MG63 (cell line): ENCODE measurements around the gene TOPORS. TPM values are rescaled to one million over a fixed set of nuclear protein-coding genes. Genes with fewer than 3 reads are reported as not detected.
A peak's percentile ranks its signal among the peaks of the same experiment; 100 is the strongest.
"Not testable (repeated sequence)": the region's sequence is repeated elsewhere in the genome, so short reads cannot be mapped to it uniquely, and the experiment has no call there.

Experiments
- DNase-seq: peaks from one replicate; pipeline ENCODE4 v3.0.0-alpha.2; 2020
- H3K27me3 ChIP-seq: fragments of 250-450 bp; sonication (Bioruptor Pico); 2 replicates; pipeline ENCODE4 v1.5.1; 2020; ENCODE audit warnings: mild to moderate bottlenecking, moderate library complexity
- H3K36me3 ChIP-seq: fragments of 250-450 bp; sonication (Bioruptor Pico); 2 replicates; pipeline ENCODE4 v1.5.1; 2020; ENCODE audit warnings: mild to moderate bottlenecking, moderate library complexity
- H3K4me3 ChIP-seq: fragments of 250-450 bp; sonication (Bioruptor Pico); 2 replicates; pipeline ENCODE4 v1.5.1; 2020; ENCODE audit warnings: mild to moderate bottlenecking, moderate library complexity
- H3K9me3 ChIP-seq: fragments of 250-450 bp; sonication (Bioruptor Pico); 2 replicates; pipeline ENCODE4 v1.5.1; 2020; ENCODE audit warnings: mild to moderate bottlenecking, moderate library complexity
- total RNA-seq: library from RNA; depleted of rRNA; stranded (reverse); fragments of >200 nt; shearing (Covaris generic); gene quantifications from 2 replicates; pipeline ENCODE4 v1.2.3, GENCODE V29; 2014; ENCODE audit warnings: low replicate concordance

TOPORS gene
- total RNA-seq, 1 experiment from 2014 or later: 9.4 TPM

- Histone ChIP-seq H3K27me3 (no peaks in the 10 kb centered on the region), H3K4me3 (peak within 1 kb of the TSS; percentile 86), H3K36me3 (0 out of 2 replicates have a peak, but pooled peaks cover 3% of the 10 kb centered on the region), H3K9me3 (no peaks in the 10 kb centered on the region)
- peak; percentile 91 for DNase-seq
These were observed 20.6 kb upstream of the TOPORS start, which contains the start of gene NDUFB6 for GRCh38 chr9:32572900-32573523. Gene NDUFB6, minus strand, starts transcription at chr9:32573159. Its CDS starts 99 bp downstream, at chr9:32573060.

- H3K27me3 ChIP-seq: no peaks in the 10 kb centered on the region
- 0 out of 2 replicates have a peak, but pooled peaks cover 3% of the 10 kb centered on the region for H3K36me3 ChIP-seq
- peak; percentile 55 for DNase-seq
- H3K4me3 ChIP-seq: peak overlapping the region; percentile 86
- H3K9me3 ChIP-seq: no peaks in the 10 kb centered on the region
These were observed 19.8 kb upstream of the TOPORS start for GRCh38 chr9:32571969-32572899.

- H3K9me3 ChIP-seq: no peaks in the 10 kb centered on the region
- peaks cover 6% of the 10 kb centered on the region; the same call in 1 of the 2 replicates for H3K36me3 ChIP-seq
- H3K27me3 ChIP-seq: no peaks in the 10 kb centered on the region
- DNase-seq: no peak
- no peak overlapping the region for H3K4me3 ChIP-seq
These were observed 17.9 kb upstream of the TOPORS start for GRCh38 chr9:32570262-32570661.

GRCh38 chr9:32566770-32567169 lies 14.4 kb upstream of the TOPORS start:
- Histone ChIP-seq H3K9me3 (no peaks in the 10 kb centered on the region), H3K27me3 (no peaks in the 10 kb centered on the region), H3K4me3 (no peak overlapping the region), H3K36me3 (peaks cover 6% of the 10 kb centered on the region; the same call in 1 of the 2 replicates)
- no peak for DNase-seq

GRCh38 chr9:32565967-32566366 lies 13.6 kb upstream of the TOPORS start:
- H3K9me3 ChIP-seq: no peaks in the 10 kb centered on the region
- no peak for DNase-seq
- no peaks in the 10 kb centered on the region for H3K27me3 ChIP-seq
- peaks cover 6% of the 10 kb centered on the region; the same call in 1 of the 2 replicates for H3K36me3 ChIP-seq
- no peak overlapping the region for H3K4me3 ChIP-seq

GRCh38 chr9:32558408-32558934 lies 6.1 kb upstream of the TOPORS start:
- H3K36me3 ChIP-seq: no peaks in the 10 kb centered on the region; the same call in 1 of the 2 replicates
- H3K27me3 ChIP-seq: no peaks in the 10 kb centered on the region
- DNase-seq: no peak
- no peaks in the 10 kb centered on the region for H3K9me3 ChIP-seq
- no peak overlapping the region for H3K4me3 ChIP-seq

- Histone ChIP-seq H3K27me3 (no peaks in the 10 kb centered on the region), H3K9me3 (no peaks in the 10 kb centered on the region), H3K4me3 (no peak overlapping the region), H3K36me3 (peaks cover 7% of the 10 kb centered on the region)
- DNase-seq: no peak
These were observed 2.2 kb upstream of the TOPORS start for GRCh38 chr9:32554591-32554990.

- no peaks in the 10 kb centered on the region for H3K27me3 ChIP-seq
- H3K36me3 ChIP-seq: peaks cover 7% of the 10 kb centered on the region
- H3K4me3 ChIP-seq: no peak overlapping the region
- H3K9me3 ChIP-seq: no peaks in the 10 kb centered on the region
- no peak for DNase-seq
These were observed 1.7 kb upstream of the TOPORS start for GRCh38 chr9:32554107-32554506.

- no peaks in the 10 kb centered on the region for H3K27me3 ChIP-seq
- peak overlapping the region; percentile 79 for H3K4me3 ChIP-seq
- peaks cover 7% of the 10 kb centered on the region for H3K36me3 ChIP-seq
- peak; percentile 19 for DNase-seq
- no peaks in the 10 kb centered on the region for H3K9me3 ChIP-seq
These were observed 922 bp downstream of the TOPORS start for GRCh38 chr9:32551276-32552051.

GRCh38 chr9:32550562-32551275 lies 1.7 kb downstream of the TOPORS start:
- Histone ChIP-seq H3K9me3 (no peaks in the 10 kb centered on the region), H3K36me3 (peaks cover 7% of the 10 kb centered on the region), H3K4me3 (peak overlapping the region; percentile 79), H3K27me3 (no peaks in the 10 kb centered on the region)
- DNase-seq: peak; percentile 83

GRCh38 chr9:32550150-32550561 lies 2.2 kb downstream of the TOPORS start:
- Histone ChIP-seq H3K4me3 (peak overlapping the region; percentile 79), H3K36me3 (peaks cover 7% of the 10 kb centered on the region), H3K27me3 (no peaks in the 10 kb centered on the region), H3K9me3 (no peaks in the 10 kb centered on the region)
- DNase-seq: no peak

GRCh38 chr9:32548213-32548612 lies 4.2 kb downstream of the TOPORS start:
- not testable (repeated sequence) for H3K27me3 ChIP-seq, H3K36me3 ChIP-seq, H3K9me3 ChIP-seq, H3K4me3 ChIP-seq, DNase-seq

- H3K36me3 ChIP-seq: peaks cover 15% of the 10 kb centered on the region
- H3K9me3 ChIP-seq: no peaks in the 10 kb centered on the region
- DNase-seq: no peak
- H3K4me3 ChIP-seq: no peak overlapping the region
- H3K27me3 ChIP-seq: no peaks in the 10 kb centered on the region
These were observed 6.5 kb downstream of the TOPORS start for GRCh38 chr9:32545884-32546283.

- Histone ChIP-seq H3K36me3 (peaks cover 11% of the 10 kb centered on the region), H3K9me3 (no peaks in the 10 kb centered on the region), H3K4me3 (no peak overlapping the region), H3K27me3 (no peaks in the 10 kb centered on the region)
- DNase-seq: no peak
These were observed 9.3 kb downstream of the TOPORS start for GRCh38 chr9:32543047-32543446.

- no peak overlapping the region for H3K4me3 ChIP-seq
- H3K27me3 ChIP-seq: no peaks in the 10 kb centered on the region
- no peak for DNase-seq
- H3K36me3 ChIP-seq: no peaks in the 10 kb centered on the region
- no peaks in the 10 kb centered on the region for H3K9me3 ChIP-seq
These were observed 18.6 kb downstream of the TOPORS start for GRCh38 chr9:32533816-32534215.

- no peak for DNase-seq
- H3K27me3 ChIP-seq: no peaks in the 10 kb centered on the region
- H3K4me3 ChIP-seq: no peak overlapping the region
- H3K36me3 ChIP-seq: no peaks in the 10 kb centered on the region
- no peaks in the 10 kb centered on the region for H3K9me3 ChIP-seq
These were observed 19.1 kb downstream of the TOPORS start for GRCh38 chr9:32533336-32533735.
